SU-DHL-6 (cell line): ENCODE results near the gene PRR33.

Experiments used
- H2AFZ ChIP-seq: fragments of 200-600 bp; sonication (generic); 2 replicates; pipeline ENCODE4 v1.6.1; 2014; ENCODE audit warnings: low read depth, mild to moderate bottlenecking, moderate library complexity, mixed read lengths, antibody characterized with exemption, low read length; ENCODE audit not compliant: severe bottlenecking
- H3F3A ChIP-seq: fragments of 200-600 bp; shearing (Covaris generic); 2 replicates; pipeline ENCODE4 v1.6.0; 2016; ENCODE audit warnings: antibody characterized with exemption, mild to moderate bottlenecking; ENCODE audit not compliant: insufficient read depth
- H3K27ac ChIP-seq: fragments of 200-600 bp; sonication (generic); 2 replicates; pipeline ENCODE4 v1.5.1; 2016; ENCODE audit warnings: low read depth, mild to moderate bottlenecking, low read length, moderate library complexity, mixed read lengths
- H3K27me3 ChIP-seq: fragments of 200-600 bp; sonication (generic), shearing (Covaris generic); 2 replicates; pipeline ENCODE4 v1.6.0; 2014; ENCODE audit warnings: mild to moderate bottlenecking, low read length
- H3K36me3 ChIP-seq: fragments of 200-600 bp; sonication (generic); 2 replicates; pipeline ENCODE4 v1.6.1; 2014; ENCODE audit warnings: mild to moderate bottlenecking, low read length, mixed read lengths
- H3K4me2 ChIP-seq: fragments of 300-600, 200-600 bp; shearing (Covaris generic), sonication (generic); 2 replicates; pipeline ENCODE4 v1.6.0; 2014; ENCODE audit warnings: low read length, low read depth, mild to moderate bottlenecking; ENCODE audit not compliant: poor library complexity, severe bottlenecking
- H3K4me3 ChIP-seq: fragments of 200-600 bp; sonication (generic); 2 replicates; pipeline ENCODE4 v1.5.1; 2014; ENCODE audit warnings: antibody characterized with exemption, low read length, mild to moderate bottlenecking, mixed read lengths; ENCODE audit not compliant: insufficient read depth, poor library complexity, severe bottlenecking
- H3K79me2 ChIP-seq: fragments of 200-600 bp; sonication (generic); 2 replicates; pipeline ENCODE4 v1.6.1; 2014; ENCODE audit warnings: mild to moderate bottlenecking, low read length, moderate library complexity; ENCODE audit not compliant: insufficient read depth
- H3K9ac ChIP-seq: fragments of 200-600 bp; sonication (generic); 2 replicates; pipeline ENCODE4 v1.7.0; 2014; ENCODE audit warnings: mild to moderate bottlenecking, low read length
- H3K9me2 ChIP-seq: fragments of 200-600 bp; sonication (generic); replicated peaks from 2 replicates; pipeline ENCODE4 v1.6.1; 2014; ENCODE audit warnings: low read length; ENCODE audit not compliant: insufficient read depth
- H3K9me3 ChIP-seq: fragments of 200-600 bp; sonication (generic); 2 replicates; pipeline ENCODE4 v1.6.1; 2014; ENCODE audit warnings: low read length, mixed read lengths; ENCODE audit not compliant: insufficient read depth
- H4K20me1 ChIP-seq: fragments of 200-600 bp; sonication (generic); 2 replicates; pipeline ENCODE4 v1.6.1; 2014; ENCODE audit warnings: low read depth, mild to moderate bottlenecking, antibody characterized with exemption, low read length, moderate library complexity, mixed read lengths
- CTCF ChIP-seq: fragments of 200-600 bp; sonication (generic); IDR thresholded peaks from one replicate; pipeline ENCODE4 v1.5.1; 2017; ENCODE audit warnings: antibody characterized with exemption, mild to moderate bottlenecking, low read length, moderate library complexity; ENCODE audit not compliant: insufficient read depth, poor library complexity, severe bottlenecking
- EZH2phosphoT487 ChIP-seq: fragments of 200-600 bp; sonication (generic), shearing (Covaris generic); conservative IDR thresholded peaks from 2 replicates; pipeline ENCODE4 v1.6.1; 2018; ENCODE audit warnings: mild to moderate bottlenecking, antibody characterized with exemption, low read length, moderate library complexity, mixed read lengths

Gene PRR33

GRCh38 chr11:1858576-1858975 lies 33.1 kb downstream of the PRR33 start:
- H3K4me2 ChIP-seq: no peak overlapping the region
- H3K9ac ChIP-seq: no peak overlapping the region
- no peak overlapping the region for H2AFZ ChIP-seq
- H3K9me3 ChIP-seq: no peaks in the 10 kb centered on the region
- H3K27me3 ChIP-seq: no peaks in the 10 kb centered on the region
- H3K27ac ChIP-seq: no peak overlapping the region
- no peaks in the 10 kb centered on the region for H3K36me3 ChIP-seq
- TF ChIP-seq CTCF: no peak
- TF ChIP-seq EZH2phosphoT487: no peak
- H3K79me2 ChIP-seq: peaks cover 30% of the 10 kb centered on the region
- no peaks in the 10 kb centered on the region for H3F3A ChIP-seq
- H3K9me2 ChIP-seq: no peaks in the 10 kb centered on the region
- no peak overlapping the region for H3K4me3 ChIP-seq
- H4K20me1 ChIP-seq: peaks cover 22% of the 10 kb centered on the region; the same call in 1 of the 2 replicates

GRCh38 chr11:1858154-1858553 lies 33.5 kb downstream of the PRR33 start:
- no peak overlapping the region for H3K27ac ChIP-seq
- H3K4me2 ChIP-seq: no peak overlapping the region
- peaks cover 22% of the 10 kb centered on the region; the same call in 1 of the 2 replicates for H4K20me1 ChIP-seq
- no peaks in the 10 kb centered on the region for H3K27me3 ChIP-seq
- H3K9me3 ChIP-seq: no peaks in the 10 kb centered on the region
- H3K4me3 ChIP-seq: no peak overlapping the region
- TF ChIP-seq CTCF (no peak), EZH2phosphoT487 (no peak)
- H3K36me3 ChIP-seq: no peaks in the 10 kb centered on the region
- no peak overlapping the region for H3K9ac ChIP-seq
- no peak overlapping the region for H2AFZ ChIP-seq
- H3K79me2 ChIP-seq: peaks cover 35% of the 10 kb centered on the region
- no peaks in the 10 kb centered on the region for H3F3A ChIP-seq
- H3K9me2 ChIP-seq: no peaks in the 10 kb centered on the region

GRCh38 chr11:1857064-1857463 lies 34.6 kb downstream of the PRR33 start:
- Histone ChIP-seq H3K27me3 (no peaks in the 10 kb centered on the region), H3F3A (peaks cover 7% of the 10 kb centered on the region), H3K9ac (no peak overlapping the region), H3K27ac (no peak overlapping the region), H2AFZ (no peak overlapping the region), H3K9me3 (no peaks in the 10 kb centered on the region), H4K20me1 (peaks cover 19% of the 10 kb centered on the region; the same call in 1 of the 2 replicates), H3K36me3 (no peaks in the 10 kb centered on the region), H3K4me3 (no peak overlapping the region), H3K79me2 (peaks cover 37% of the 10 kb centered on the region), H3K9me2 (no peaks in the 10 kb centered on the region), H3K4me2 (no peak overlapping the region)
- TF ChIP-seq EZH2phosphoT487 (no peak), CTCF (no peak)
